GM19035 (cell line): ENCODE data around the gene AK4.
A peak's percentile ranks its signal among the peaks of the same experiment; 100 is the strongest.

Experiments
- ATAC-seq: cut with Tn5 transposase; IDR thresholded peaks from one replicate; pipeline ENCODE4 v1.9.1; 2021; ENCODE audit not compliant: unreplicated experiment

Gene AK4

DNA sequence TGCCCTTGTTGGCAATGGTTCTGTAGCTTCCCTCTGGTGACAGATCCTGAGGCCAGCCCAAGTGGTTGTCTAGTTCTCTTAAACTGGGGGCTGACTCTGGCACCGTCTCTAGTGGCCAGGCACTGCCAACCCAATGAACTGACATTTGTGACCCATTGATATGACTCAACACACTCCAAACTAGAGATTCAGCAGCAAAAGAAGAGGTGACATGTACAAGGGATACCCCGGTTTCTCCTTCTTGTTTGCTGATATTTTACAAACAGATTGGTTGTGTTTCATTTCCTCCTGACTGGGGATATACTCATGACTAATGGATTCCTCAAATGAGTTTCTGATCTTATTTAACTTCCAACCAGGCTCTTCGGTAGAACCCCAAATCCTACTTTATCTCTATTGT lies 95.5 kb downstream of the AK4 start:
- ATAC-seq: no peak

DNA sequence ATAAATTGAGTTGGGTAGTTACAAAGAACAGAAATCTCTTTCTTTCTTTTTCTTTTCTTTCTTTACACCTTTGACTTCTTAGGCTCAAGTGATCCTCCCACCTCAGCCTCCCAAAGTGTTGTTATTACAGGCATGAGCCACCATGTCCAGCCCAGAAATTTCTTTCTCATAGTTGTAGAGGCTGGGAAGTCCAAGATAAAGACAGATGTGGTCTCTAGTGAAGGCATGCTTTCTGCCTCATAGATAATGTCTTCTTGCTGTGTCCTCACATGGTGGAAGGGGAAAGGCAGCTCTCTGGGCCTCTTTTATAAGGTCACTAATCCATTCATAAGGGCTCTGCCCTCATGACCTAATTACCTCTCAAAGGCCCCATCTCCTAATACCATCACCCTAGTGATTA lies 97.3 kb downstream of the AK4 start:
- ATAC-seq: no peak

DNA sequence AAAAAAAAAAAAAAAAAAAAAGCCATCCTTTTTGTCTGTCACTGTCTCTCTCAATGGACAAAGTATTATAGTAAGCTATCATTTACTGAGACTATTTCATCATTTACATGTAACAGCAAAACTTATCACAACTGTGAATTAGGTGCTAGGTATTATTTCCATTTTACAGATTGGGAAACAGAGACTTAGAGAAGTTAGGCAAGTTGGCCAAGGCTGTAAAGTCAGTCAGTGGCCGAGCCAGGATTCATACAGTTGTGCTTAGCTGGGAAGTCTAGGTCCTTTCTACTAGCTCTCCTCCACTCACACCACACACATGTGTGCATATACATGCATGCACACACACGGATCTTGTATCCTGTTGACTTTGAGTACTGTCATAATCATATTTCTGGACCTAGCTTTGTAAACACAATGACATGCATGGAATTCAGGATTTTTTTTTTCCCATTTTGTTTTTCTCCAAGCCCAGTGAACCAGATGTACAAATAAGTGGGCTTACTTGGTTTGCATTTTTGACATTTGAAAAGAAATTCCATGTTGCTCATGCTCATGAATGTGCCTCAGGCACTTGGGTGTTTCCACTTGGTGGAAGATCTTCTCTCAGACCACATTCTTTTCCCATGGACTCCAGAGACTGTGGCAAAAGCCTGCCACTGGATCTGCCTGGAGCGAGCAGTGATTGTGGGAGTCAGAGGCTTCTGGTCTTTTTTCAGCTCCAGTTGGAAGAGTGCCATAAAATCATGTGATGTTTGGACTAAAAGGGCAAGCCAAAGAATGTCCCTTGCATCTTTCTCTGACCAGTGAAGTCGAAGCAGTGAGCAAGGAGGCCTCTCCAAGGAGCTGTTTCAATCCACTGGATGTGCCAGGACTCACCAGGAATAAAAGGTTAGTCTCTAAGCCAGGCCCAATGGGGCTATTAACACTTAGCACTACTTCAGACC lies 99.7 kb downstream of the AK4 start:
- ATAC-seq: no peak

DNA sequence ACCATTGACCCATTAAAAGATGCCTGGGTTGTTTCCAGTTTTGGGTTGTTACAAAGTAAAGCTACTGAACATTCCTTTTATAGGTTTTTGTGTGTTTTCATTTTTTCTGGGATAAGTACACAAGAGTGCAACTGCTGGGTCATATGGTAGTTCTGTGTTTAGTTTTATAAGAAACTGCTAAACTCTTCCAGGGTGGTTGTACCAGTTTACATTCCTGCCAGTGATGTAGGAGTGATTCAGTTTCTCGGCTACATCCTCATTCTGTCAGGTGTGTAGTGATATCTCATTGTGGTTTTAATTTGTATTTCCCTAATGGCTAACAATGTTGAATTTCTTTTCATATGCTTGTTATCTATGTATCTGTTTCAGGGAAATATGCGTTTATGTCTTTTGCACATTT lies 102.8 kb downstream of the AK4 start:
- ATAC-seq: no peak

DNA sequence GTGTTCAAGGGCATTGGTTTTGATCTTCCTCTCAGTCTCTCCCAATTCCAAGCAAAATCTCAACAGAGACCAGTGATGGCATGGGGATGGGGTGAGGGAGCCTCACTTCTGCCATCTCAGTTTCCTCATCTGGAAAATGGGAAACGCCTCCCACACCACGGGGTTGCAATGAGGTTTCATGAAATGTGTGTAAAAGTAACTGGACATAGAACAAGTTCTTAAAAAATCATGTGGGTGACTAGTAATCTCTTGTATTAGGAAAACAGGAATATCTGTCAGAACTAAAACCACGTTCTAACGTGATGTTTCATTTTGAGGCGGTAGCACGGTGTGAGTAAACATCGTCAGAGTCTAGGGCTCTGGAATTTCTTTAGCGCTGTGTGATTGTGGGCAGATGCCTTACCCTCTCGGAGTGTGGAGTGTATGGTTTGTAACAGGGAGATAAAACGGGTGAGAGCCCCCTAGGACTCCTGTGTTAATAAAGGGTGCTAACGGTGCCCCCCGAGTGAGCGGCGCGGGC lies 105.9 kb downstream of the AK4 start:
- ATAC-seq: peak; percentile 44

DNA sequence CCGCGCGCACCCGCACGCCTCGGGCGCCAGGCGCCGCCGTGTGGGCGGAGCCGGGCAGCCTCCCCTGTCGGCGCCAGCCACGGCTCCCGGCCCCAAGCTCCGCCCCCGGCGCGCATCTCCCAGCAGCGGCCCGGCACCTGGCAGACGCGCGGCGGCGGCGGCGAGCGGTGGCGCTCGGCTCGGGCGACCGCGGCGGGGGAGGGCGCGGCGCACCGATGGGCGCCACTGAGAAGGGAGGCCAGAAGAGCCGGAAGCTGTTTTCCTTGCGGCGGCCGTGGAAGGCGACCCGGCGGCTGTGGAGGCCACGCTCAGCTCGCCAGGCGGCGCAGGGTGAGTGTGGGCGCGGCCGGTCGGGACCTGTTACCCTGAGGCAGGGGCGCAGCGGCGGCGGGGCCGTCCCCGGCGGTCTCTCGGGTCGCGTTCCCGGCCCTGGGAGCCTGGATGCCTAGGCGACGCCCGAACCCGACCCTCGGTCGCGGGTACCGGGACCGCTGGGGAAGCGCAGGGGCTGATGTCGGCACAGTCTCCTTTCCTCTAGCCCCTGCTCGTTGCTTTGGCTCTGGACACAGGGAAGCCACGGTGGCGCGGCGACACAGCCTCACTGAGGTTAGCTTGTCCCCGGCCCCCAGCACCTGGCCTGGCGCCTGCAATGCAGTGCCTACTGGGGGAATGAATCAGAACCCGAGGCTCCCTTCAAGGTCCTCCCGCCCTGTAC lies 106.5 kb downstream of the AK4 start:
- peak; percentile 97 for ATAC-seq

DNA sequence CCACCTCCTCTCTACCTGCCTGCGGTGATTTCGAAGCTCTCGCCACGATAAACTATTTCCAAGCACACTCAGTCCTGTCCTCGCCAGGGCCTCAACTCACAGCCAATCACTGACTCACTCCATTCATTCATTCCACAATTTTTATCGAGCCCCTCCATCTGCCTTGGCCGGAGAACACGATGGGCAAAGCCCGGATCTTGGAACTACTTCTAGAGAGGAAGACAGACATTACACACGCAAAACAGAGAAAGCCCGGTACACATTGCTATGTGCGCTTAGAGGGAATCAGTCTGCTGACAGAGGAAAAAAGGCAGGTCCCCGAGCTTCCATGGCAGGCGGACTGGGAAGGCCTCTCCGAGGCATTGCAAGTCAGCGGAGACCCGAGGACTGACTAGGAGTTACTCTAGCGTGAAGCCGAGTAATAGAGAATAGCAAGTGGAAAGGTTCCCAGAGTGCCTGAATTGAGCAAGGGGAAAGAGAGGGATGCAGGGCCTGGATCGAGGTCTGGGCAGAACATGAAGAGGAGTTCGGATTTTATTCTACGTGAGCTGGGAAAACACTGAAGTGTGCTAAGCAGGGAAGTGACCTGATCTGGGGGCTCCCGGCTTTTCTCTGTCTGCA lies 107.1 kb downstream of the AK4 start:
- no peak for ATAC-seq

DNA sequence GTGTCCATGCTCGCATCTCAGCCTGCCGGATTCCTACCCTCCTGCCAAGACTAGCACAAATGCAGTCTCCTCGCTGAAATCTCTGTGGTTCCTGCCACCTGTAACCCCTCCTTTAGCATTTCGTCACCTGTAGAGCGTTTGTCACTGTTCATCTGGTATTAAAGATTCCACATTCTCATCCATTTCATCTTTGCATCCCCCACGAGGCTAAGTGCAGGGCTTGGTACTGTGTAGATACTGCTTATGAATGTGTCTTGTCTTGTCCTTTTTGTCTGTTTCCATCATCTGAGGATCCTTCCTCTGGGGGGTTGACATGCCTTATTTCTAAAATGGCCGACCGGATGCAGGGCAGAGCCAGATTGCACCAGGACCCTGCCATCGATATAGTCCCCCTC lies 107.7 kb downstream of the AK4 start:
- no peak for ATAC-seq

DNA sequence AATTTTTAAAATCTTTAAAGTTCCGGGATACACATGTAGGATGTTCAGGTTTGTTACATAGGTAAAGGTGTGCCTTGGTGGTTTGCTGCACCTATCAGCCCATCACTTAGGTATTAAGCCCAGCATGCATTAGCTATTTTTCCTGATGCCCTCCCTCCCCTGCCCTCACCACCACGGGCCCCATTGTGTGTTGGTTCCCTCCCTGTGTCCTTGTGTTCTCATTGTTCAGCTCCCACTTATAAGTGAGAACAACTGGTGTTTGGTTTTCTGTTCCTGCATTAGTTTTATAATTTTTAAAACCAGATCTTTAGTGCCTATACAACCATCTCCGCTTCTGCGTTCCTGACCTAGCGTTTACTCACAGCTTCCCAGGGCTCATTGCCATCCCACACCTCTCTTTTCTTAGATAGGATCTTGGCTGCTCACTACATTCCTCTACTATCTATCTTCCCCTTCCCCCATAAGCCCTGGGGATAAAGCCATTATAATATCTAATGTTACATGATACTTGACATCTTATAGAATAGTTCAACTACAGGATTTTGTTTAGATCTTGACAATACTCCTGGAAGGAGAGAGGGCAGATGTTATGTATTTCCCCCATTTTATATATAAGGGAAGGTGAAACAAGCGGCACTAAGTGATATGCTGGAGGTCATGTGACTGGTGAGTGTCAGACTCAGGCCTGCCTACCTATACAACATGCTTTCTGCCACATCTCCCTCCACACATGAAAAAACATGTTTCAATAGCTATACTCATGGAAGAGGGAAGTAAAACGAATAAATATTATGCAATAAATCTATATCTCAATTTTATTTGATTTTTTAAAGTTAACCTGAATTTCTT lies 109.1 kb downstream of the AK4 start:
- no peak for ATAC-seq

DNA sequence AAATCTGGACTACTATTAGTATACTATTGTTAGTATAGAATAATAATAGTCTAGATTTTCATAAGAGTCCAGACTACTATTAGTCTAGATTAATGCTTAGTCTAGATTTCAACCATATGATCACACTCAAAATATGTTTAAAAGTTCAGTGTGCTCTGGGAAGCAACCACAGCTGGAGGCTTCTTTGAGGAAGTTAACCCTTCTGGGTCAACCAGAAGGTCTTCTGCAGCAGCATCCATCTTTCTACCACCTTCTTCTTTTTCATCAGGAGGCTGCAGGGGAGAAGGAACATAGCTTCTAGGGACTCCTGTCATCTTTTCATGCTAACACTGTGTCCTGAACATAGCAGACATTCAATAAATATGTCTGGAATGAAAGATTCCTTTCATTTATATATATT lies 110.1 kb downstream of the AK4 start:
- no peak for ATAC-seq

DNA sequence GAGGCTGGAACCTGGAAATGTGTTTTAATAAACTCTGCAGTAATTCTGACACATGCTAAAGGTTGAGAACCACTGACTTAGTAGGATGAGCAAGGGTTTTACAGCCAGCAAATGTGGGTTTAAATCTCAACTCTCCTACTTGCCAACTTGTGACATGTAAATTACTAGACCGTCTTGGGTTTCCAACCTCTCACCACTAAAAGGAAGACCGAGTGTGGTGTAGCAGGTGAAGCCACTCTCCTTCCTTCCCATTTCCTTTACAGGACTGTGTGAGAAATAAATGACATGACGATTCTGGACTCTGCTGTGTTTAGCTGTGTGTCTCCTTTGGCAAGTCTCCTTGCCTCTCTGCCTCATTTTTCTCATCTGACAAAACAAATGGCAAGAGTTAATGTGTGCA lies 111.8 kb downstream of the AK4 start:
- ATAC-seq: no peak

DNA sequence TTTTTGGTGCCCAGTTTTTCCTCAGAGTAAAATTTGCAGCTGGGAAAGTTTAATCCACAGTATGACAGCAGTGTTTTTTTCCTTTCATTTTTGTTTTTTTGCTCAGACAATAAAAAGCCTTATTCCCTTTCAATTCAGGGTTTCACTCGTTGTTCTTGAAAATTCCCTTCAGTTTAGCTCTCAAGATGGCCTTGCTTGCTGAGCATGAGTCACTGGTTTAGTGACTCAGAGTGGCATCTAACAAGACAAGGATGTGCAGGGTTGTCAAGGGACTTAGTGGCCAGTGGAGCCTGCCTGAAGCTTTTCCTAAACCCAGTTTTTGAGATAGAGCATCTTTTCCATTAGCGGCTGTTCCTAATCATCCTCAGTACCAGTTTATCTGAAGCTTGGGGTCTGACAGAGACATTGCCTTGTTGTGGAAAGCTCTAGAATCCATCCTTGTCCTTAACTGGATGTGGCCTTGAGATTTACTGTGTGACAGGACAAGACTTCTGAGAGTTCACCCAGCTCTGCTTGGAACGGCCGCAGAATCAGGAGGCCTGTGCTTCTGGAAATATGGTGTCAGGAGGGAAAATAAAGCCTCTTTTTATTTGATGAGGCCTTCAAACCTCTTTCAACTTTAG lies 113.0 kb downstream of the AK4 start:
- ATAC-seq: peak; percentile 35

DNA sequence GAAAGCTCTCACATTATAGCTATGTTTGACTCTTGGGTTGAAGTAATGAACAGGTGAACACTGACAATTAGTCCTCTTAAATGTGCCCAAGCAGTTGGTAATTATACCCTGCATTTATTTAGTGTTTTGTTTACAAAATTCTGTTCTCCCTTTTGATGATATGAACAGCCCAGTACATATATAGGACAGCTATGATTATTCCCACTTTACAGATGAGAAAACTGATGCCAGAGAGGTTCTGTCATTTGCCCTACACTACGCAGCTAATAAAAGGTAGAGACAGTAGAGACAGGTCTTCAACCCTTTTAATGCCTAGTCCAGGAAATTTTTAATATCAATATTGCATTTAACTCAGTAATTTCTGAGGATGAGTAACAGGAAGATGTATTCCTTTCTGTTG lies 115.3 kb downstream of the AK4 start:
- no peak for ATAC-seq

DNA sequence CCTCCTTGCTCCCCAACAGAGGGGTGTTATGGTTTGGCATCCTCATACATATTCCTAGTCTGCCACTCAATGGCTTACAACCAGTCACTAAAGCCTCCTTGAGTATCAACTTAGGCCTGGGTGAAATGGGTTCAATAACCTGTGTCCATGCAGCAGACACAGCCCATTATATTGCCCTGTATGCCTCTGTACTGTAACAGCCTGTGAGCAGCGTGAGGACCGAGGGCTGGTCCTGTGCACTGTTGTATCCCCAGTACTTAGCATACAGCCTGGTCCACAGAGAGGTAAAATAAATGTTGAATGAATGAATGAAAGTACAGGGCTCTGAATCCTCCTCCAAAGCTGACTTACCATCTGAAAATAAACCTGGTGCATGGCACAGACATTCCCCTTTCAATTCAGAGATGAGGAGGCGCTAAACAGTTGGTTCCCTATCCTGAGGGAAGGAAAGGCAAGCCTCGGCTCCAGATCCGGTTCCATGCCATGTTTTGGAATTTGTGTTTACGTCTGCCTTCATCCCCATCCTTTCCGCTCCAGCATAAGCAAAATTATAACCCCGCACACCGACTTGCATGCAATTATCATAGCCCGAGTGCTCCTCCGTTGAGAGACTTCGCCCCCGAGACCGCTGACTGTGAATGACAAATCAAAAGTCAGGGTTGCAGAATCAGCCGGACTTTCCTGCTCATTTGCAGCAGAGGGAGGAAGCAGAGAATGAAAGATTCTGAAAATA lies 116.4 kb downstream of the AK4 start:
- ATAC-seq: no peak

DNA sequence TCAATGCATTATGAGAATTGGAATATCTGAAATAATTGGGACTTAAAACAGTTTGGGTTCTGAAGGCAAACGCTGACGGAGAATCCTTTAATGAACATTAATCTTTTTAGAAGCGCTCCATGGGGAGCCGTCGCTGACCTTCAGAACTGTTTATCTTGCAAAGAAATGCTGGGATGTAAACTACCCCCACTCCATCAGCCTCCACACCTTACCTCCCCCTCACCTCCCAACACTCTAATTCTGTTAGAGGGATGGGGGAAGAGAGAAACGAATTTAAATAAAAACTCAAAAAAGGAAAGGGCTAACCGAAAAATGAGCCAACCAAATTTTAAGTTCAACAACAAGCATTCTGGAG lies 117.3 kb downstream of the AK4 start:
- ATAC-seq: no peak

DNA sequence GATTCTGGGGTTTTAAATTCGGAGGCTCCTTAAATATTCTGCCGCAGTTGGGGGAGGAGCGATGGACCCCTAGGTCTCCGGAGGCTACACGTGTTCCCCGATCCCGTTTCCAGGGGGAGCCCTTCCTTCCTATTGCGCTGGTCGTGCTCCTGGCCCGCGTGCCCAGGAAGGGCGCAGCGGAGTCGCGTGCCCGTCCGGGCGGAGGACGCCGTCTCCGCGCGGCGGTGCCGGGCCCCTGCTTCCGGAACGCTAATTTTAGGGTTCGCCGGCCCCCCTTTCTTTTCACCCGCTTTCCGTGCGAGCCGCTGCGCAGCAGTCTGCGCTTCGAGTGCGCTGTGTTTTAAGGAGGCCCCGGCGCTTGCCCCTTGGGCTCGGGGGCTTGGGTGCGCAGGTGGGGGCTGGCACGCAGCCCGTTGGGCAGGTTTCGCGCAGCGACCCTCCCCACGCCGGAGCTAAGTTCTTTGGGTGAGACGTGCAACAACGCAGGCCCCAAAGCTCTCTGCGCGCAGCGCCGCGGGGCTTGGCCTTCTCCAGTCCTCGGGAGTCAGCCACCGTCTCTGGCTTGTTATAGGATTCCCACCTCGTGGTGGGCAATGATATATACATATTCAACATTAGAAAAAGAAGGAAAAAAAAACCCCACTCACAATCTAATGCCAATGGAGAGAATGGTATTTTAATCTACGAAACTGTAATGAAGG lies 117.8 kb downstream of the AK4 start:
- ATAC-seq: peak; percentile 73

DNA sequence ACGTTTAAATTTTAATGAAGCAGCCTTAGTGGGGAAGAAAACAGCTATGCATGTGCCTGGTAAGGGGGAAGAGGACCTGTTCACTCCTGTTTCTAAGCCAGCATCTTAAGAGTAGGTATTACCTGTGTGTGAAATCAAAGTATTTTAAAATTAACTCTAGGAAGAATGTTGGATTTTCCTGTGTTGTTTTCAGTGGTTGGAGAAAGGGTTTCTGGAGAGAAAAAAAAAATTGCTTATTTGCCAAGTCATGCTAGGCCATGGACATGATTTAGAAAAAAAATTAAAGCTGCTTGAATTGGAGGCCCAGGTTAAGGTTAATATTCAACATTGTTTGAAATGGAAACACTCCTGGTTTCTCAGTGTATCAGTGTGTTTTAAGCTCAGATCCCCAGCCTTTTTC lies 118.5 kb downstream of the AK4 start:
- ATAC-seq: no peak

DNA sequence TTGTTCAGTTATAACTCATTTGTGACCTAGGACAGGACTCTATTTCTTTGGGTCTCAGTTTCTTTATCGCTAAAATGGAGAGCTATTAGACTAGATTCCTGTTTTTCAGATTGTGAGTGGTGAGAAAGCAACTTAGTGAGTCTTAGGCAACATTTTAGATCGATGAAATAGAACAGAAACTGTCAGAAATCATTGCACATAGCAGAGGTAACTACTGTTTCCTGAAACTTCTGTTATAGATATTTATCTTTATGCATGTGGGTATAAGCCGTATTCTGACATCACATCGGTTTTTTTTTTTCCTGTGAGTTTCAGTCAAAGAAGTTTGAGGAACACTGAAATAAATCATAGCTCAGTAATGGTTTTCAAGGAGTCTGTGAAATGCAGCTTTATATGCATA lies 119.3 kb downstream of the AK4 start:
- no peak for ATAC-seq

DNA sequence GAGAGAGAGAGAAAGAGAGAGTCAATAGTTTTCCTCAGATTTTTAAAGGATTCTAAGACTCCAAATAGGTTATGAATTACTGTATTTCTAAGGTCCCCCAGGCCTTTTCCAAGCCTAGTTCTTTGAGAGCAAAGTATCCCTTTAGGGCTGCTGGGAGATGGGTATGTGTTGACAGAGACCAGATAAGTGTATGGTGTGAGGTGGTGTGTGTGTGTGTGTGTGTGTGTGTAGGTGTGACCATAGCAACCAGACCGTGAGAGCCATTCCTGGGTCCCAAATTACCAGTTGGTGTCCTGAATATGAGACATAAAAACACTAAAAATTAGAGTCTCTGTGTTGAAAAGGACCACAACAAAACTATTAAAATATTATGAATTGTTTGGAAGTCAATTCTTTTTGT lies 119.7 kb downstream of the AK4 start:
- no peak for ATAC-seq
